ENCODE measurements around the gene GSK3B. TPM values are rescaled to one million over a fixed set of nuclear protein-coding genes. Genes with fewer than 3 reads are reported as not detected.

The GSK3B gene
- total and polyA plus RNA-seq, 2 donors from 2014 or later = 6.4 to 52.1 TPM

DNA sequence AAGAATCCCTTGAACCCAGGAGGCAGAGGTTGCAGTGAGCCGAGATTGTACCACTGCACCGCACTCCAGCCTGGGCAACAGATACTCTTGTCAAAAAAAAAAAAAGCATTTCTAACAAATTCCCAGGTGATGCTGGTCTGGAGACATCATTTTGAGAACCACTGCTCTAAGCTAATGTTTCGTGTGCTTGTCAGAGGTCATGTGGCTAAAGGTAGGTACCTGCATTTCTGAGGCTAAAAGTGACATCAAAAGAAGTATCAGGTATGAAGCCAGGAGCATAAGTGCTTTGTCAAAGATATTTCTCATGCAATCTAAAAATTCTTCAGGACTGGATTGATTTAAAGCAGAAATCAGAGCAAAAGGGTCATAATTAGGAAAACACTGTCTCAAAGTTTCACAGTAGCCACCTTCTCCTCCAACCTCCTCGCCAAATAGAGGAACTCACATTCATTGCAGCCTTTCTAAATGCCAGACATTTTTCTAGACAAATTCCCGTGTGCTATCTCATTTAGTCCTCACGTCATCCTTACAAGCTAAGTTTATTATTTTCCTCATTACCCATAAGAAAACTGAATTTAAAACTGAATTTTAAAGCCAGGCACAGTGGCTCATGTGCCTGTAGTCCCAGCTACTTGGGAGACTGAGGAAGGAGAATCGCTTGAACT lies 25.7 kb upstream of the GSK3B start:
- Histone ChIP-seq H3K27ac (ENCODE audit: low read depth in 2 of 2, low read length in 2 of 2) (no peak overlapping the region), H3K27me3 (ENCODE audit: control insufficient read depth, insufficient read depth, low read length) (no peaks in the 10 kb centered on the region), H3K4me1 (ENCODE audit: control insufficient read depth in 2 of 3, insufficient read depth in 2 of 3, low read depth in 1 of 3, low read length in 3 of 3) (no peaks in the 10 kb centered on the region), H3K36me3 (ENCODE audit: control insufficient read depth in 2 of 3, insufficient read depth in 3 of 3, low read length in 3 of 3) (no peaks in the 10 kb centered on the region), H3K9ac (ENCODE audit: low read length in 3 of 3) (no peak overlapping the region), H3K4me3 (ENCODE audit: low read length in 3 of 3) (no peak overlapping the region), H3K9me3 (ENCODE audit: control insufficient read depth in 2 of 3, insufficient read depth in 1 of 3, low read length in 3 of 3) (peaks cover 0 to 5% (median 0%) of the 10 kb centered on the region in 3 donors)
- intact Hi-C loops (cut with DNase I) = no loop called here
- no peak for FAIRE-seq
- TF ChIP-seq, protein P1, sequence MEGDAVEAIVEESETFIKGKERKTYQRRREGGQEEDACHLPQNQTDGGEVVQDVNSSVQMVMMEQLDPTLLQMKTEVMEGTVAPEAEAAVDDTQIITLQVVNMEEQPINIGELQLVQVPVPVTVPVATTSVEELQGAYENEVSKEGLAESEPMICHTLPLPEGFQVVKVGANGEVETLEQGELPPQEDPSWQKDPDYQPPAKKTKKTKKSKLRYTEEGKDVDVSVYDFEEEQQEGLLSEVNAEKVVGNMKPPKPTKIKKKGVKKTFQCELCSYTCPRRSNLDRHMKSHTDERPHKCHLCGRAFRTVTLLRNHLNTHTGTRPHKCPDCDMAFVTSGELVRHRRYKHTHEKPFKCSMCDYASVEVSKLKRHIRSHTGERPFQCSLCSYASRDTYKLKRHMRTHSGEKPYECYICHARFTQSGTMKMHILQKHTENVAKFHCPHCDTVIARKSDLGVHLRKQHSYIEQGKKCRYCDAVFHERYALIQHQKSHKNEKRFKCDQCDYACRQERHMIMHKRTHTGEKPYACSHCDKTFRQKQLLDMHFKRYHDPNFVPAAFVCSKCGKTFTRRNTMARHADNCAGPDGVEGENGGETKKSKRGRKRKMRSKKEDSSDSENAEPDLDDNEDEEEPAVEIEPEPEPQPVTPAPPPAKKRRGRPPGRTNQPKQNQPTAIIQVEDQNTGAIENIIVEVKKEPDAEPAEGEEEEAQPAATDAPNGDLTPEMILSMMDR (IDR thresholded peaks at IDR 0.05; ENCODE audit: borderline replicate concordance, extremely low read depth, insufficient read depth) = no peak
- DNase-seq = no peak

GRCh38 chr3:120114981-120115380 lies 20.7 kb upstream of the GSK3B start:
- no peak for DNase-seq
- H3K27ac ChIP-seq (ENCODE audit: low read depth in 2 of 2, low read length in 2 of 2) = no peak overlapping the region
- no peaks in the 10 kb centered on the region for H3K4me1 ChIP-seq (ENCODE audit: control insufficient read depth in 2 of 3, insufficient read depth in 2 of 3, low read depth in 1 of 3, low read length in 3 of 3)
- no peaks in the 10 kb centered on the region for H3K27me3 ChIP-seq (ENCODE audit: control insufficient read depth, insufficient read depth, low read length)
- H3K9ac ChIP-seq (ENCODE audit: low read length in 3 of 3) = no peak overlapping the region
- intact Hi-C loops (cut with DNase I) = no loop called here
- FAIRE-seq = no peak
- TF ChIP-seq, protein P1 (IDR thresholded peaks at IDR 0.05; ENCODE audit: borderline replicate concordance, extremely low read depth, insufficient read depth) = no peak
- H3K9me3 ChIP-seq (ENCODE audit: control insufficient read depth in 2 of 3, insufficient read depth in 1 of 3, low read length in 3 of 3) = peaks cover 0 to 5% (median 0%) of the 10 kb centered on the region in 3 donors
- H3K4me3 ChIP-seq (ENCODE audit: low read length in 3 of 3) = no peak overlapping the region
- H3K36me3 ChIP-seq (ENCODE audit: control insufficient read depth in 2 of 3, insufficient read depth in 3 of 3, low read length in 3 of 3) = no peaks in the 10 kb centered on the region

DNA sequence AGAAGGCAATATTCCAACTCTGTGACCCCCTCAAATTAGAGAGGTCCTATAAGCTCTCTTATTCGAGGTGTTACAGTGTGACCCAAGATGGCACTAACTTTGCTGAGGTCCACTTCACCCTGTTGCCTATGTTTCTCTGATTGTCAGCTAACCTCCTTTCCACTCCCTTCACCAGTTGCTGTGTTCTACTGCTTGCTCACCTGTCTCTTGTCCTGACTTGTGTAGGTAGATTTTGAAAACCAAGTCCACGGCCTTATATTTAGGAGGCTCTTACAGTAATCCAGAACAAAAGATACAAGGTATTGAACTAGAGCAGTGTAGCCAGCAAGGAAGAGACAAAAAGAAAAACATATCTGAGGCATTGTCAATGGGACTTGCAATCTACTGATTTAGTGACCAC lies 20.1 kb upstream of the GSK3B start:
- TF ChIP-seq, protein P1 (IDR thresholded peaks at IDR 0.05; ENCODE audit: borderline replicate concordance, extremely low read depth, insufficient read depth) = no peak
- Histone ChIP-seq H3K4me3 (ENCODE audit: low read length in 3 of 3) (no peak overlapping the region), H3K27ac (ENCODE audit: low read depth in 2 of 2, low read length in 2 of 2) (no peak overlapping the region), H3K36me3 (ENCODE audit: control insufficient read depth in 2 of 3, insufficient read depth in 3 of 3, low read length in 3 of 3) (no peaks in the 10 kb centered on the region), H3K4me1 (ENCODE audit: control insufficient read depth in 2 of 3, insufficient read depth in 2 of 3, low read depth in 1 of 3, low read length in 3 of 3) (no peaks in the 10 kb centered on the region), H3K27me3 (ENCODE audit: control insufficient read depth, insufficient read depth, low read length) (no peaks in the 10 kb centered on the region), H3K9ac (ENCODE audit: low read length in 3 of 3) (no peak overlapping the region), H3K9me3 (ENCODE audit: control insufficient read depth in 2 of 3, insufficient read depth in 1 of 3, low read length in 3 of 3) (peaks cover 0 to 5% (median 0%) of the 10 kb centered on the region in 3 donors)
- intact Hi-C loops (cut with DNase I) = no loop called here
- FAIRE-seq (no peak), DNase-seq (no peak)

Measured in kidney (tissue), 14 donors.